Fibroblast of lung (primary cell): ENCODE measurements around the gene TMPRSS7. TPM values are rescaled to one million over a fixed set of nuclear protein-coding genes. Genes with fewer than 3 reads are reported as not detected.

Source experiments
- DNase-seq, 2 donors: peaks; one replicate each; pipeline versions ENCODE4 v3.0.0 to v3.0.0-alpha.2; 2010; ENCODE audit warnings: low read depth in 2 of 2
- H2AFZ ChIP-seq: 2 replicates; pipeline ENCODE4 v1.5.1; 2012; ENCODE audit warnings: low read length, control low read depth, inconsistent platforms
- H3K27ac ChIP-seq: 2 replicates; pipeline ENCODE4 v1.5.1; 2011; ENCODE audit warnings: low read length, control low read depth; ENCODE audit not compliant: insufficient read depth
- H3K27me3 ChIP-seq: 2 replicates; pipeline ENCODE4 v1.5.1; 2011; ENCODE audit warnings: mild to moderate bottlenecking, low read length; ENCODE audit not compliant: control insufficient read depth, insufficient read depth
- H3K36me3 ChIP-seq: 2 replicates; pipeline ENCODE4 v1.5.1; 2011; ENCODE audit warnings: low read length; ENCODE audit not compliant: control insufficient read depth, insufficient read depth
- H3K4me1 ChIP-seq: 2 replicates; pipeline ENCODE4 v1.5.1; 2011; ENCODE audit warnings: low read length; ENCODE audit not compliant: control insufficient read depth, insufficient read depth; ENCODE audit errors: extremely low read depth
- H3K4me2 ChIP-seq: 2 replicates; pipeline ENCODE4 v1.5.1; 2011; ENCODE audit warnings: low read length, control low read depth; ENCODE audit not compliant: insufficient read depth; ENCODE audit errors: extremely low read depth
- H3K4me3 ChIP-seq, 4 experiments: fragments of 200-600 bp in 1 of 4; sonication (generic) in 1 of 4; replicated peaks in 1 of 4; 2 replicates each; pipeline ENCODE4 v1.5.1; 2011 to 2016; ENCODE audit warnings: low read length in 4 of 4, low read depth in 3 of 4, mild to moderate bottlenecking in 3 of 4, control low read depth in 2 of 4, inconsistent platforms in 1 of 4, mixed read lengths in 1 of 4; ENCODE audit not compliant: insufficient read depth in 1 of 4; ENCODE audit errors: control extremely low read depth in 1 of 4
- H3K79me2 ChIP-seq: 2 replicates; pipeline ENCODE4 v1.5.1; 2012; ENCODE audit warnings: mild to moderate bottlenecking, low read length, inconsistent platforms; ENCODE audit not compliant: control insufficient read depth, insufficient read depth
- H3K9ac ChIP-seq: 2 replicates; pipeline ENCODE4 v1.5.1; 2011; ENCODE audit warnings: mild to moderate bottlenecking, low read length, control low read depth; ENCODE audit not compliant: insufficient read depth
- H3K9me3 ChIP-seq: 2 replicates; pipeline ENCODE4 v1.5.1; 2012; ENCODE audit warnings: low read depth, low read length; ENCODE audit not compliant: control insufficient read depth, insufficient read depth
- H4K20me1 ChIP-seq: 2 replicates; pipeline ENCODE4 v1.5.1; 2011; ENCODE audit warnings: low read length; ENCODE audit not compliant: control insufficient read depth, insufficient read depth; ENCODE audit errors: extremely low read depth
- CTCF ChIP-seq, 2 donors: IDR thresholded peaks in 1 of 2; conservative IDR thresholded peaks in 1 of 2; 1 replicate in 1 of 2; 2 replicates in 1 of 2; pipeline ENCODE4 v1.5.1; 2011 to 2012; ENCODE audit warnings: low read length in 2 of 2, control low read depth in 1 of 2, inconsistent platforms in 1 of 2, low read depth in 1 of 2, mild to moderate bottlenecking in 1 of 2
- EZH2 ChIP-seq: IDR thresholded peaks from 2 replicates; pipeline ENCODE4 v1.5.1; 2012; ENCODE audit warnings: low read length, control low read depth, mild to moderate bottlenecking; ENCODE audit errors: missing control alignments
- polyA plus RNA-seq, 2 donors: library from polyadenylated mRNA; depleted of rRNA in 1 of 2; stranded (reverse) in 1 of 2; unstranded in 1 of 2; fragments of >200 nt; gene quantifications; 2 replicates each; pipeline ENCODE4 v1.2.1, GENCODE V29; 2011 to 2012; ENCODE audit warnings: missing spikeins in 1 of 2
- total RNA-seq: library from RNA; depleted of rRNA; stranded (reverse); fragments of >200 nt; gene quantifications from 2 replicates; pipeline ENCODE4 v1.2.1, GENCODE V29; 2014

The TMPRSS7 gene
- total and polyA plus RNA-seq, 2 donors (not counting 1 experiment from before 2014, with no cell fraction given): not detected

GRCh38 chr3:112017091-112017490, 17.4 kb upstream of the TMPRSS7 start:
- Histone ChIP-seq H3K4me1 (no peaks in the 10 kb centered on the region), H3K27ac (no peak overlapping the region), H3K79me2 (no peaks in the 10 kb centered on the region), H2AFZ (no peak overlapping the region), H4K20me1 (no peaks in the 10 kb centered on the region), H3K4me2 (no peak overlapping the region), H3K9ac (no peak overlapping the region), H3K36me3 (no peaks in the 10 kb centered on the region), H3K9me3 (no peaks in the 10 kb centered on the region), H3K4me3 (no peak overlapping the region), H3K27me3 (no peaks in the 10 kb centered on the region)
- TF ChIP-seq EZH2 (no peak), CTCF (conservative IDR thresholded peaks at IDR 0.05 in 1 of 2, IDR thresholded peaks at IDR 0.05 in 1 of 2; ENCODE audit: low read depth in 1 of 2, low read length in 2 of 2) (no peak)
- DNase-seq: no peak

- Histone ChIP-seq H3K79me2 (no peaks in the 10 kb centered on the region), H3K4me1 (no peaks in the 10 kb centered on the region), H3K4me2 (no peak overlapping the region), H3K4me3 (no peak overlapping the region), H3K27ac (no peak overlapping the region), H4K20me1 (no peaks in the 10 kb centered on the region), H3K36me3 (no peaks in the 10 kb centered on the region), H3K9ac (no peak overlapping the region), H3K9me3 (no peaks in the 10 kb centered on the region), H2AFZ (no peak overlapping the region), H3K27me3 (no peaks in the 10 kb centered on the region)
- no peak for TF ChIP-seq CTCF (conservative IDR thresholded peaks at IDR 0.05 in 1 of 2, IDR thresholded peaks at IDR 0.05 in 1 of 2; ENCODE audit: low read depth in 1 of 2, low read length in 2 of 2)
- TF ChIP-seq EZH2: no peak
- peak in 1 of 2 donors; percentile 8 for DNase-seq
Observed at GRCh38 chr3:112018712-112019111, 15.8 kb upstream of the TMPRSS7 start.

GRCh38 chr3:112019716-112020115, 14.8 kb upstream of the TMPRSS7 start:
- H3K9me3 ChIP-seq: no peaks in the 10 kb centered on the region
- TF ChIP-seq CTCF (conservative IDR thresholded peaks at IDR 0.05 in 1 of 2, IDR thresholded peaks at IDR 0.05 in 1 of 2; ENCODE audit: low read depth in 1 of 2, low read length in 2 of 2) (no peak), EZH2 (no peak)

More at GRCh38 chr3:112019716-112020115, 14.8 kb upstream of the TMPRSS7 start:
- Histone ChIP-seq H3K79me2 (no peaks in the 10 kb centered on the region), H3K36me3 (no peaks in the 10 kb centered on the region), H3K4me2 (no peak overlapping the region), H3K4me3 (no peak overlapping the region), H2AFZ (no peak overlapping the region), H3K27me3 (no peaks in the 10 kb centered on the region), H3K4me1 (no peaks in the 10 kb centered on the region), H4K20me1 (no peaks in the 10 kb centered on the region), H3K9ac (no peak overlapping the region), H3K27ac (no peak overlapping the region)
- no peak for DNase-seq
